Measurements from ENCODE around the gene KDM4C. TPM values are rescaled to one million over a fixed set of nuclear protein-coding genes. Genes with fewer than 3 reads are reported as not detected.
A peak's percentile ranks its signal among the peaks of the same experiment; 100 is the strongest.

Gene KDM4C
- total RNA-seq, 2 donors from 2014 or later = 42.3 to 55.6 TPM

DNA sequence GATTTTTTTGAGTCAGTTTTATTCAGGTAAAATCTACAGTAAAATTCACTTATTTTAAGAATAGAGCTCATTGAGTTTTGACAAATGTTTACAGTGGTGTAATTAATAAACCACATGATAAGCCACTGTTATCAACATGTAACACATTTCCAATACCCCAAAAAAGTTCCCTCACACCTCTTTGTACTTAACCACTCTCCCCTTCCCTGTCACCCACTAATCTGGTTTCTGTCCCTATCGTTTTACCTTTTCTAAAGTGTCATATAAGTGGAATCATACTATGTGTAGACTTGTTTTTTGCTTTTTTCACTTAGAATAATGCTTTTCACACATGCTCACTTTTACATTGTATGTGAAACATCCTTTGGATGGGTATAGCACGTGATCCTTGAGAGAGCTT is 127.2 kb downstream of the KDM4C start:
- ATAC-seq (no peak), DNase-seq (no peak)
- intact Hi-C loops (cut with DNase I, micrococcal nuclease) = no loop called here

GRCh38 chr9:6887051-6887450 is 129.3 kb downstream of the KDM4C start:
- ATAC-seq (no peak), DNase-seq (no peak)
- intact Hi-C loops (cut with DNase I, micrococcal nuclease) = no loop called here

DNA sequence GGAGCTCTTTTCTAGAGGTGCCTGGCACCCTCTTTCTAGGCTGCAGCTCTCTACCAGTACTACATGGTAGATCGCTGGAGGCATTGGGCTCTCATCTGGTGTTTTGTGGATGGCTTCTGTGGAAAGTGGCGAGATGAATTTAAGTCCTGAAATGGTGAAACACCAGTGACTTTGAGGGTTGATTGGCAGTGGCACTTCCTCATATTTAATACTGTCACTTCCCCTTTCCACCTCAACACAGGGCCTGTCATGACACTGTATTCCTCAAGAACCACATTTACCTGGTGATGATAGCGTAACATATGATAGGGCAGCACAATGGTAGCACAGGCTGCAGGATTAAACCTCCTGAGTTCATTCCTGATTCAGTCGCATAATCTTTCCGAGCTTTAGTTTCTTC is 132.1 kb downstream of the KDM4C start:
- DNase-seq (no peak), ATAC-seq (no peak)
- intact Hi-C loops (cut with DNase I, micrococcal nuclease) = no loop called here

DNA sequence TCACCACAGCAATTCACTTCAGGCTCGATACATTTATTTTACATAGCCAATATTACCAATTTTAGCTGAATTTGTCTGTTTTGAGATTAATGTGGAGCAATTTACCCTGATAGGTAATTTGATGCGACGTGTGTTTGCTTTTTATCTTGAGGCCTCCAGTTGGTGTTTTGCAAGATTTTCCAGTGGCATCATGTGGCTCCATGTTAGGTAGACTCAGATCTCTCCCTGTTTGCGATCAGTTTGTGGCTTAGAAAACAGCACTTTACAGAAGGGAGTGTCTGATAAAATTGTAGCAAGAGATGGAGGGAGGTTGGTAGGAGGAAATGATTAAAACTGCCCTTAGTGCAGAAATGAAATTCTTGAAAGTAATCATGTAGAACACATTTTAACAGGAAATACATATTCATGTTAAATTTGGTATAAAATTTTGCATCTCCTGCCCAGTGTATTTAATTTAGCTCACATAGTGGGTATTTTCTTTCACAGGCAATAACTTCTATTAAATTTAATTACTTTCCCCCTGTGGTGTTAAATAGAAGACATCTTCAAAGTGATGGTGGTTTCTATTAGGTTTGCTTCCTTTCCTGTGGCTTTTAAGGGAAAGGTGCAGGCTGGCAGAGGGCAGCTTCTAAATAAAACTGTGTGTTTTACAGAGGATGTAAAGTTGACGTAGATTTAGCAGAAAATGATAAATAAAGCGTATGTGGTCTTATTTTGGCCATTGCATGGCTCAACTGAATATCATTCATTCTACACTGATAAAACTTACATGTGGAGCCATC is 135.8 kb downstream of the KDM4C start:
- DNase-seq (no peak), ATAC-seq (no peak)
- intact Hi-C loops (cut with DNase I, micrococcal nuclease) = no loop called here

GRCh38 chr9:6894135-6894534 is 136.4 kb downstream of the KDM4C start:
- ATAC-seq (no peak), DNase-seq (no peak)
- intact Hi-C loops (cut with DNase I, micrococcal nuclease) = no loop called here

DNA sequence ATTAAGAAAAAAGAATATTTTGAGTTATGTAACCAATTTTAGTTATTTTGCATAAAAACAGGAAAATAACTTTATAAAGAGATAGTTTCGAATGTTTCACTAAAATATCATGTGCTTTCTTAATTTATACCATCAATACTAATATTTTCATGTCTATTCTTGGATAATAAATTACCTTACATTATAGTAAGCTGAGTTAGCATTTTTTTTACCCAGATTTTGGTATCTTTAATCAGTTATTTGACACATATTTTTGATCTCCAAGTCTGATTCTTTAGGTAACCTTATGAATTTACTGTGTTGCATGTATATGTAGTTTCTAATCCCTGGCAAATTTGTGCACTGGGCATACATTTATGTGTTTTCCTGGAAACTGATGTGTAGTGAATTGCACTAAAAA is 138.0 kb downstream of the KDM4C start:
- ATAC-seq (no peak), DNase-seq (no peak)
- intact Hi-C loops (cut with DNase I, micrococcal nuclease) = no loop called here

DNA sequence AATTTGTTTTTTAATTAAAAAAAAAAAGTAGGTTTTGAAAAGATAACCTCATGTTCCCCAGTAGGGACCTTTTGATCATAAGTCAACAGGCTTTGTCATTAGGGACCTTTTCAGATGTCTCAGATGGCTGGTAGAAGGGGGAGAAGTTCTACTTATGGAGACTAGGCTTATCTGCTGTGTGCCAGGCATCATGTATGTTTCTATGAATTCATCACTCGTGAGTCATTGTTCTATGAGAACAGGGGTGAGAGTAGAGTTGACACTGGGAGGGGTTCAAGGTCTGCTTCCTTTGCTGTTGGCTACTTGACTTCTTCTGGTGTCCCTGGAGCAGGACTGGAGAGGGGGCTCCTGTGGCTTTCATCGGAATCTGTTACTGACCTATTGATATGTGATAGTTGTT is 138.8 kb downstream of the KDM4C start:
- DNase-seq = no peak
- intact Hi-C loops (cut with DNase I, micrococcal nuclease) = no loop called here
- ATAC-seq = no peak

GRCh38 chr9:6897207-6897822 is 139.5 kb downstream of the KDM4C start:
- DNase-seq (no peak), ATAC-seq (no peak)
- intact Hi-C loops (cut with DNase I, micrococcal nuclease) = no loop called here

- ATAC-seq (peak; percentile 73), DNase-seq (peak; percentile 36 to 43)
- intact Hi-C loops (cut with DNase I, micrococcal nuclease) = no loop called here
Observed at GRCh38 chr9:6897898-6898302, 140.1 kb downstream of the KDM4C start.

DNA sequence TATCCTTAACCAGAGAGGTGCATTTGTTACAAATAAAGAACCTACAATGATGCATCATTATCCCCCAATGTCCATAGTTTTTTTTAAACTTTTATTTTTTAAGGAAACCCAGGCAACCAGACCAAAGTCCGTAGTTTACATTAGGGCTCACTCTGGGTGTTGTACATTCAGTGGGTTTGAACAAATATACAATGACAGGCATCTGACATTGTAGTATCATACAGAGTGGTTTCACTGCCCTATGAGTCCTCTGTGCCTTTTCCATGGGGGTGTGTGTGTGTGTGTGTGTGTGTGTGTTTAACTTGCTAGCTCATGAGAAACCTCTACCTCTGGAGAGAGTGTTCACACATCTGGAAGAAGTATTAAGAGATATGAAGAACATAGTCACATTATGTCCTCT is 141.5 kb downstream of the KDM4C start:
- intact Hi-C loops (cut with DNase I, micrococcal nuclease) = no loop called here
- DNase-seq = no peak
- ATAC-seq = peak; percentile 78

- ATAC-seq = no peak
- intact Hi-C loops (cut with DNase I, micrococcal nuclease) = no loop called here
- DNase-seq = no peak
Observed at GRCh38 chr9:6900440-6900883, 142.7 kb downstream of the KDM4C start.

DNA sequence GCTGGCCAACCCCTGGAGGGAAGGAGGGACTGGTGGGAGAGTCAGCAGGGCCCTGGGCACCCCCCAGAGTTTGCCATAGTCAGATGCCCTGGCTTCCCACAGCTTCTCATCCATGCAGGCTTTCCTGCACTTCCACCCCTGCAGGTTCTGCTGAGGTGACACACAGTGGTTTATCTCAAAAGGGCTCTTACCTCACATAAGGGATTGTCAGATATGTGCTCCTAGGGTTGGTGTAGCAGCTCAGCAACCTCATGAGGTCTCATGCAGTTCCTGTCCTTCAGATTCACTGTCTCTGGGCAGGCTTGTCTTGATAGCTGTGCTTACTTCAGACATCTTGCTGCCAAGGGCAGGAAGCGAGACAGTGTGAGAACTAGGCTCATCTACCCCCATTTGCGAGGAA is 143.4 kb downstream of the KDM4C start:
- DNase-seq (no peak), ATAC-seq (no peak)
- intact Hi-C loops (cut with DNase I, micrococcal nuclease) = no loop called here

GRCh38 chr9:6902423-6902822 is 144.7 kb downstream of the KDM4C start:
- intact Hi-C loops (cut with DNase I, micrococcal nuclease) = no loop called here
- no peak for ATAC-seq
- DNase-seq = no peak

DNA sequence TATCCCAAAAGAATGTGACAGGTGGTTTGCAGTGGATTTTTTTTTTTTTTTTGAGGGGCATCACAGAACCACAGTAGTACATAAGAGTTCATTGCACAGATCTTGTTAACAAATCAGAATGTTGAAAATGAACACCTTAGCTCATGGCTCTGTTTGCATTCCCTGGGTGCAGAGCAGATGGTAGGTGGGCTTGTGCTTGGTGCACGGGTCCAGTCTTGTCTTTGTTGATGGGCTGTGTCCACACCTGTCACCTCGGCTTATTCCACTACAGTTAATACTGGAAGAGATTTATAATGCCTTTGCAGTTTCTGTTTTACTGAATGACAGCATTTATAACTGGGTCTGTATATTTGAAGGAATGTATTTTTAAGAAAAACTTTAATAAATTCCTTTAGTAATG is 146.6 kb downstream of the KDM4C start:
- DNase-seq = no peak
- intact Hi-C loops (cut with DNase I, micrococcal nuclease) = no loop called here
- no peak for ATAC-seq

GRCh38 chr9:6905850-6906375 is 148.1 kb downstream of the KDM4C start:
- ATAC-seq (no peak), DNase-seq (no peak)
- intact Hi-C loops (cut with DNase I, micrococcal nuclease) = no loop called here

DNA sequence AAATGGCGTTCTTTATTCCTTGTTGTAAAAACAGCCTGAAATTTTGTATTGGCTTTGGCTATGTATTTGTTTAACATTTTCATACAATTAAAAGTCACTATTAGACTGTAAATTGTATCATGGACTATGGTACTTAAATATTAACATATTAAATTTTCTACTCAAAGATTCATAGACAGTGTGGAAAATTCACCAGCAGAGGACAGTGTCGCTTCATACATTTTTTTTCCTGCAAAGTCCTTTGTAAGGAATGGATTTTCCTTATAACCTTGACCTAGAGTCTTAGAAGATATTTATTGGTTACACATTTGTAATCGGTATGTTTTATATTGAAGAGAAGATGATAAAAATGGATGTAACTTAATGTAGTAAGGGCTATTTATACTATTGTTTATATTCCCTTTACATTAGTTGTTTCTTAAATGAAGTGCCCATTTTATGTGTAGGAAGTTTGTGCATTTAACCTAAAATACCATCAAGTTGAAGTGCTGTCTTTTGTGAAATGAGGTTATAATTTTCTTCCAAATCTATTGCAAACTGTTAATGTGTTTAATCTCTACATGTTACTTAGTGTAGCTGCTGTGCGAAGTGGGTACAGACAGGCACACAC is 150.1 kb downstream of the KDM4C start:
- ATAC-seq = peak; percentile 45
- no peak for DNase-seq
- intact Hi-C loops (cut with DNase I, micrococcal nuclease) = no loop called here

DNA sequence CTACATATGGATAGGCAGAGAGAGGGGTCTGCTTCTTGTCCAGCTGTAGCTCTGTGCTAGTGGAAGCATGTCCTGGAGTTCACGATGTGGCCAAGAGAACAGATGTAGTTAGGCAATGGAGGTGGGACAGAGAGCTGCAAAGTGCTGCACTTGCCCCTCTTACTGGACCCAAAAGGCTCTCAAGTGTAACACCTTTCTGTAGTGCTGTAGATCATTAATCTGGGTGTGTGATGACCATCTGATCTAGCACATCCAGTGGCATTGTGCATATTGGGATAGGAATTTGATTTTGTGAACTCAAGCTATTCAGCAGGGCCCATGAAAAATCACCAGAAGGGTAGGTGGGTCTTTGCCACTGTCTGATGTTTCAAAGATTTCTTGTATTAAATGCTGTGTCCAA is 151.4 kb downstream of the KDM4C start:
- ATAC-seq = no peak
- DNase-seq = no peak
- intact Hi-C loops (cut with DNase I, micrococcal nuclease) = no loop called here

GRCh38 chr9:6910032-6910431 is 152.3 kb downstream of the KDM4C start:
- ATAC-seq (no peak), DNase-seq (no peak)
- intact Hi-C loops (cut with DNase I, micrococcal nuclease) = no loop called here

- intact Hi-C loops (cut with DNase I, micrococcal nuclease) = no loop called here
- ATAC-seq = no peak
- no peak for DNase-seq
Observed at GRCh38 chr9:6910497-6910896, 152.7 kb downstream of the KDM4C start.
